Mesothelial cell of epicardium (in vitro differentiated cells): ENCODE data around the gene PLAGL2. TPM values are rescaled to one million over a fixed set of nuclear protein-coding genes. Genes with fewer than 3 reads are reported as not detected.

Source experiments
- DNase-seq, 2 experiments: peaks; one replicate each; pipeline ENCODE4 v3.0.0; 2021; ENCODE audit warnings: low spot score in 2 of 2; ENCODE audit not compliant: unreplicated experiment in 2 of 2
- H3K27ac Mint-ChIP-seq: 2 replicates; pipeline ENCODE4 v1.8.0; 2021; ENCODE audit warnings: mixed read lengths
- H3K27me3 Mint-ChIP-seq: 2 replicates; pipeline ENCODE4 v1.8.0; 2021; ENCODE audit warnings: low read depth, mixed read lengths
- H3K36me3 Mint-ChIP-seq: 2 replicates; pipeline ENCODE4 v1.8.0; 2021; ENCODE audit warnings: mixed read lengths
- H3K4me1 Mint-ChIP-seq: 2 replicates; pipeline ENCODE4 v1.8.0; 2021; ENCODE audit warnings: mixed read lengths
- H3K4me3 Mint-ChIP-seq: 2 replicates; pipeline ENCODE4 v1.8.0; 2021; ENCODE audit warnings: mild to moderate bottlenecking, moderate library complexity, mixed read lengths
- H3K9me3 Mint-ChIP-seq: 2 replicates; pipeline ENCODE4 v1.8.0; 2021; ENCODE audit warnings: mixed read lengths
- CTCF ChIP-seq: fragments of 200-600 bp; sonication (generic); IDR thresholded peaks from one replicate; pipeline ENCODE4 v1.5.0; 2021; ENCODE audit warnings: antibody characterized with exemption; ENCODE audit not compliant: unreplicated experiment
- total RNA-seq: library from RNA; stranded (reverse); gene quantifications from 3 replicates; pipeline ENCODE4 v1.2.1, GENCODE V29; 2021

PLAGL2 gene
- total RNA-seq, 1 donor from 2014 or later: 37.8 TPM

GRCh38 chr20:32157611-32158010 lies 49.9 kb downstream of the PLAGL2 start:
- Mint-ChIP-seq H3K27ac (no peak overlapping the region), H3K4me3 (no peak overlapping the region), H3K36me3 (peaks cover 60% of the 10 kb centered on the region), H3K4me1 (no peaks in the 10 kb centered on the region), H3K9me3 (no peaks in the 10 kb centered on the region), H3K27me3 (no peaks in the 10 kb centered on the region)
- DNase-seq: no peak
- TF ChIP-seq CTCF: no peak

- peak overlapping the region; percentile 69 for H3K27ac Mint-ChIP-seq
- no peaks in the 10 kb centered on the region for H3K4me1 Mint-ChIP-seq
- no peaks in the 10 kb centered on the region for H3K9me3 Mint-ChIP-seq
- H3K4me3 Mint-ChIP-seq: no peak overlapping the region
- DNase-seq: no peak
- H3K27me3 Mint-ChIP-seq: no peaks in the 10 kb centered on the region
- H3K36me3 Mint-ChIP-seq: peaks cover 57% of the 10 kb centered on the region
- TF ChIP-seq CTCF: no peak
These were observed 52.2 kb downstream of the PLAGL2 start for GRCh38 chr20:32155017-32155981.

- Mint-ChIP-seq H3K4me3 (no peak overlapping the region), H3K27me3 (no peaks in the 10 kb centered on the region), H3K9me3 (no peaks in the 10 kb centered on the region), H3K4me1 (no peaks in the 10 kb centered on the region), H3K36me3 (peaks cover 59% of the 10 kb centered on the region), H3K27ac (no peak overlapping the region)
- DNase-seq: no peak
- TF ChIP-seq CTCF: no peak
These were observed 53.8 kb downstream of the PLAGL2 start for GRCh38 chr20:32153771-32154170.

GRCh38 chr20:32153156-32153665 lies 54.3 kb downstream of the PLAGL2 start:
- peaks cover 58% of the 10 kb centered on the region for H3K36me3 Mint-ChIP-seq
- H3K27ac Mint-ChIP-seq: no peak overlapping the region
- no peaks in the 10 kb centered on the region for H3K9me3 Mint-ChIP-seq
- TF ChIP-seq CTCF: no peak
- H3K4me1 Mint-ChIP-seq: no peaks in the 10 kb centered on the region
- DNase-seq: no peak
- H3K4me3 Mint-ChIP-seq: no peak overlapping the region
- no peaks in the 10 kb centered on the region for H3K27me3 Mint-ChIP-seq

GRCh38 chr20:32152421-32153155 lies 55.0 kb downstream of the PLAGL2 start:
- Mint-ChIP-seq H3K27ac (no peak overlapping the region), H3K4me3 (no peak overlapping the region), H3K4me1 (no peaks in the 10 kb centered on the region), H3K27me3 (no peaks in the 10 kb centered on the region), H3K36me3 (peaks cover 55% of the 10 kb centered on the region), H3K9me3 (no peaks in the 10 kb centered on the region)
- no peak for DNase-seq
- TF ChIP-seq CTCF: no peak
